Subcutaneous adipose tissue (tissue), 4 donors: ENCODE data around the gene IGFN1. TPM values are rescaled to one million over a fixed set of nuclear protein-coding genes. Genes with fewer than 3 reads are reported as not detected.

Experiments
- total RNA-seq, 4 donors: library from RNA; depleted of rRNA; stranded (reverse); fragments of >200 nt; gene quantifications; one replicate each; pipeline ENCODE4 v1.1.0, GENCODE V29; 2016
- TF ChIP-seq, protein P1 (sequence below): fragments of 450-650 bp; IDR thresholded peaks from one replicate; pipeline ENCODE4 v1.5.1; 2016; ENCODE audit warnings: low read depth, mild to moderate bottlenecking, control low read depth, antibody characterized with exemption, moderate library complexity

The IGFN1 gene
- total RNA-seq, 4 donors from 2014 or later: not detected

- TF ChIP-seq, protein P1, sequence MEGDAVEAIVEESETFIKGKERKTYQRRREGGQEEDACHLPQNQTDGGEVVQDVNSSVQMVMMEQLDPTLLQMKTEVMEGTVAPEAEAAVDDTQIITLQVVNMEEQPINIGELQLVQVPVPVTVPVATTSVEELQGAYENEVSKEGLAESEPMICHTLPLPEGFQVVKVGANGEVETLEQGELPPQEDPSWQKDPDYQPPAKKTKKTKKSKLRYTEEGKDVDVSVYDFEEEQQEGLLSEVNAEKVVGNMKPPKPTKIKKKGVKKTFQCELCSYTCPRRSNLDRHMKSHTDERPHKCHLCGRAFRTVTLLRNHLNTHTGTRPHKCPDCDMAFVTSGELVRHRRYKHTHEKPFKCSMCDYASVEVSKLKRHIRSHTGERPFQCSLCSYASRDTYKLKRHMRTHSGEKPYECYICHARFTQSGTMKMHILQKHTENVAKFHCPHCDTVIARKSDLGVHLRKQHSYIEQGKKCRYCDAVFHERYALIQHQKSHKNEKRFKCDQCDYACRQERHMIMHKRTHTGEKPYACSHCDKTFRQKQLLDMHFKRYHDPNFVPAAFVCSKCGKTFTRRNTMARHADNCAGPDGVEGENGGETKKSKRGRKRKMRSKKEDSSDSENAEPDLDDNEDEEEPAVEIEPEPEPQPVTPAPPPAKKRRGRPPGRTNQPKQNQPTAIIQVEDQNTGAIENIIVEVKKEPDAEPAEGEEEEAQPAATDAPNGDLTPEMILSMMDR: no peak
Observed at GRCh38 chr1:201218409-201218808, 27.8 kb downstream of the IGFN1 start.

- TF ChIP-seq, protein P1: no peak
Observed at GRCh38 chr1:201219481-201220387, 29.1 kb downstream of the IGFN1 start.

- TF ChIP-seq, protein P1: no peak
Observed at GRCh38 chr1:201220388-201220715, 29.7 kb downstream of the IGFN1 start.

DNA sequence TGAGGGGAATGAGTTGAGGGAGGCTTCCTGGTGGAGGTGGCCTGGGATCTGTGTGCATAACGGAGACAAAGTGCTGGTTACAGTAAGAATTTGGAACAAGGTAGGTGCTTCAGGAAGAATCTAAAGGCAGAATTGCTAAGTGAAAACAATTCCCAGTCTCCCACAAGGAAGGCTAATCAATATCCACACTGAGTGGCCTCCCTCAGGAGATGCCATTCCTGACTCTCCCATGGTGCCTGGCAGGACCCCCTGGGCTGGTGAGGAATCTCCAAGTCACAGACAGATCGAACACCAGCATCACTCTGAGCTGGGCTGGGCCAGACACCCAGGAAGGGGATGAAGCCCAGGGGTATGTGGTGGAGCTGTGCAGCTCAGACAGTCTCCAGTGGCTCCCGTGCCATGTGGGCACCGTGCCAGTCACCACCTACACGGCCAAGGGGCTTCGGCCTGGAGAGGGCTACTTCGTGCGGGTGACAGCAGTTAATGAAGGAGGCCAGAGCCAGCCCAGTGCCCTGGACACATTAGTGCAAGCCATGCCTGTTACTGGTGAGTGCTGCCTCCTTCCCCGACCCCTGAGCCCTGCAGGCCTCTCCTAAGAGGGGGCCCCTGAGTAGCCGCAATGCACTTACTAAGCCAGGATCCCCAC, 30.7 kb downstream of the IGFN1 start:
- TF ChIP-seq, protein P1: no peak

DNA sequence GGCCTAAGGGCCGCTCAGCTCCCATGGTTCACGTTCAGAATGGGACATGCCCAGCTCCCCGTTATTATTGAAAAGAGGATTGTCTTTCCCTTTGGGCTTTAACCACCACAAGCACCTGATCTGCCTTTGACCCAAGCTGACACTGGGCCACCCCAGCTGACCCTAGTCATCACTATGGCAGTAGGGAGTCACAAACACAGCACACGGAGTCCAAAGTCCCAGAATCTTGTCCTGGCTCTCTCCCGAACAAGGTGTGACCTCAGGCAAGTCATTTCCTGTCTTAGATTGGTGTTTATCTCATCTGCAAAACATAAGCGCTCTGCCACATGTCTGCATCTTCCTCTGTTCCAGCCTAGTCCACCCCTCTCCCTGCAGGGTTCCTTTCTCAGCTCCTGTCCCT, 31.5 kb downstream of the IGFN1 start:
- TF ChIP-seq, protein P1: no peak

- TF ChIP-seq, protein P1: no peak
Observed at GRCh38 chr1:201223852-201224665, 33.4 kb downstream of the IGFN1 start.
